Islet precursor cell (in vitro differentiated cells): ENCODE results near the gene CKAP4.

Experiments used
- DNase-seq: peaks from one replicate; pipeline ENCODE4 v3.0.0-alpha.2; 2018

The CKAP4 gene, protein sequence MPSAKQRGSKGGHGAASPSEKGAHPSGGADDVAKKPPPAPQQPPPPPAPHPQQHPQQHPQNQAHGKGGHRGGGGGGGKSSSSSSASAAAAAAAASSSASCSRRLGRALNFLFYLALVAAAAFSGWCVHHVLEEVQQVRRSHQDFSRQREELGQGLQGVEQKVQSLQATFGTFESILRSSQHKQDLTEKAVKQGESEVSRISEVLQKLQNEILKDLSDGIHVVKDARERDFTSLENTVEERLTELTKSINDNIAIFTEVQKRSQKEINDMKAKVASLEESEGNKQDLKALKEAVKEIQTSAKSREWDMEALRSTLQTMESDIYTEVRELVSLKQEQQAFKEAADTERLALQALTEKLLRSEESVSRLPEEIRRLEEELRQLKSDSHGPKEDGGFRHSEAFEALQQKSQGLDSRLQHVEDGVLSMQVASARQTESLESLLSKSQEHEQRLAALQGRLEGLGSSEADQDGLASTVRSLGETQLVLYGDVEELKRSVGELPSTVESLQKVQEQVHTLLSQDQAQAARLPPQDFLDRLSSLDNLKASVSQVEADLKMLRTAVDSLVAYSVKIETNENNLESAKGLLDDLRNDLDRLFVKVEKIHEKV

DNA sequence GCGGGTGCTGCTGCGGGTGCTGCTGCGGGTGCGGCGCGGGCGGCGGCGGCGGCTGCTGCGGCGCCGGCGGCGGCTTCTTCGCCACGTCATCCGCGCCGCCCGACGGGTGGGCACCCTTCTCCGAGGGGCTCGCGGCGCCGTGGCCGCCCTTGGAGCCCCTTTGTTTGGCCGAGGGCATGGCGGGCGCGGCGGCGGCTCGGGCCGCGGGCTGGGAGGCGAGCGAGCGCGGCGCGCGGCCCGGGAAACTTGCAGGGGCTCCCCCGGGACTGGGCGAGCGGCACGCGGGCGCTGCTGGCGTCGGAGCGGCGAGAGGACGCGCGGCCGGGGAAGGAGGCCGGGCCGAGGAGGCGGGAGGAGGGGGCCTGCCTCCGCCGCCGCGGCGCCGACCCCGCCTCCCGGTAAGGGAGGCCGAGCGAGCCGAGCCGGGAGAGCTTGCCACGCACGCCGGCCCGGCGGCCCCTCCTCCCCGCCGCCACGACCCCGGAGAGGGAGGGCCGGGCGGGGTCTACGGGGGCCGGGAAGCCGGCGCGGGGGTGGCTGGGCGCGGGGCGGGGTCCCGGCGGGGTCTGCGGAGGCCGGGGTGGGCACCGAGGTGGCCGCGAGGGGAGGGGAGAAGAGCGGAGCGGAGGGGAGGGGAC, at the start of gene CKAP4:
Gene CKAP4, minus strand, starts transcription at position 347 of the 638 bp plus-strand sequence. Its CDS starts 169 bp downstream, at position 178.
- peak; percentile 92 for DNase-seq

DNA sequence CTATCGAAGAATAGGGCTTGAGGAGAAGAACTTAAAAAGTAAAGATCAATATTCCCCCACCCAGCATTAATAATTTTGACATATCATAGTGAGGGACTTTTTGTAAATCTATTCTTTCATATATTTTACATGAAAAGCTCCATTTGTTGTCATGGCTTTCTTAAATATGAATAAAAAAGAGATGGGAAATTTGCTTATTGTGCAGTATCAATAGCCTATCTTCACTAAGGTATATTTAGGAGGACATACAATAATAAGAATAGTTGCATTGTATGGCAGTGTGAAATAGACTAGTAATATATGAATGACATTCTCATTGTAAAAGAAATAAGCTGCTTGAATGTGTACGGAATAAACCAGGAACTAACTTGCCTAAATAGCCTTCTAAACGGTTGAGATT, 49.3 kb upstream of the CKAP4 start:
- no peak for DNase-seq

DNA sequence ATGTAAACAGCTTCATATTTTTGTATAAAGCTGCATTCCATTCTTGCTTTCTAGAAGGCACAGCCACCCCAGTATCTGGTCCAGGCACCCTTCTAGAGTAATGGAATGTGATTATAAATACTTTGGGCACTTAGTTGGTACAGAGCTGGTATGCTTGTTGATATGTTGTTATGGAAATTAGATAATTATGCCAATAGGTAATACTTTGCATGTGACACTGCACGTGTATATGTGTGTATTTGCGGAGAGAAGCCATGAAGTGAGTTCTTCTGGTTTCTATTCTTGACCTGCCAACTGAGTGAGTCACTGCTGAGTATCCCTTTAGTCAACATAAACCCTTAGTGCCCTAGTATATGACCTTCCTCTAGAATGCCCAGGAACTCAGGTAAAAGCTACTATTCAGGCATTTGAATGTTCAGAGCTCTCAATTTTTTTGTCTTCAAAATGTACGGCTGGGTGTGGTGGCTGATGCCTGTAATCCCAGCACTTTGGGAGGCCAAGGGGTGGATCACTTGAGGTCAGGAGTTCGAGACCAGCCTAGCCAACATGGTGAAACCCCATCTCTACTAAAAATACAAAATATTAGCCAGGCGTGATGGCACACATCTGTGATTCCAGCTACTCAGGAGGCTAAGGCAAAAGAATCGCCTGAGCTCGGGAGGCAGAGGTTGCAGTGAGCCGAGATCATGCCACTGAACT, 48.5 kb upstream of the CKAP4 start:
- DNase-seq = peak; percentile 15

DNA sequence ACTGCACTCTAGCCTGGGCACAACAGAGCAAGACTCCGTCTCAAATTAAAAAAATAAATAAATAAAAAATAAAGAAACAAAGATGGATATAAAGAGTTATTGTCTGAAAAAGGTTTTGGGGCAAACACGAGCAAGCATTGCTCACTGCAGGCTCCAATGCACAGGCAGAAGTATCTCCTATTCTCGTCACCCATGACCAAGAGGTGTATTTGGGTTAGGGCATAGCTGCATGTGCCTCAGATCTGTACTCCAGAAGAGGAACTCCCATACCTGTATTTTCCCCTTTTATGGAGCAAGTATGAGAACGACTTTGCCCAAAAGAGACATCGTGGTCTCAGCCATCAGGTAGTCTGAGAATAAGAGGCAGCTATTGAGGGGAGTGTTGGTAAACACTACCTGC, 44.5 kb upstream of the CKAP4 start:
- peak; percentile 37 for DNase-seq

DNA sequence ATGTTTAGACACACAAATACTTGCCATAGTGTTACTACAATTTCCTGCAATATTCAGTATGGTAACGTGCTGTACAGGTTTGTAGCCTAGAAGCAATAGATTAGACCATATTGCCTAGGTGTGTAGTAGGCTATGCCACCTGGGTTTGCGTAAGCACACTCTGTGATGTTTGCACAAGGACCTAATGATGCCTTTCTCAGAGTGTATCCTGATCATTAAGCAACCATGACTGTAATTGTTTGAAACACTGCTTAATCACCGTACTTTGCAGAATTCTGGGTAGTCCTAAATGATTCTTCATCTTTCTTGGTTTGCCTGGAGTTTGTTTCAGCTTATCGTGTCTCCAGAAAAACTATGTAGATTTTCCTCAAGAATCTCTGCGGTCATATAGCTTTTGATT, 43.5 kb upstream of the CKAP4 start:
- peak; percentile 11 for DNase-seq

DNA sequence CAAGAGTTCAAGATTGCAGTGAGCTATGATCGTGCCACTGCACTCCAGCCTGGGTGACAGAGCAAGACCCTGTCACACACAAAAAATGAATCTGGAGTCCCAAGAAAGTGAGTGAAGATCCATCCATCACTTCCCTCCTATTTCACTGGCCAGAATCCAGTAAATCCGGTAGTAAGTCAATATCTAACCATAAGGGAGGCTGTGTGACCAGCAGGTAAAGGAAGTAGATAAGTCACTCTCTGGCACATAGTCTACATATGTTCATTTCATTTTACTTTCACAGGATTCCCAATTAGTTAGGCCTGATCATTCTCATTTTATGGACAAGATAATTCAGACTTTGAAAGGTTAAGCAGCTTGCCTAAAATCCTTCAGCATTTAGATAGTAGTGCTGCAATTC, 42.8 kb upstream of the CKAP4 start:
- DNase-seq = no peak

DNA sequence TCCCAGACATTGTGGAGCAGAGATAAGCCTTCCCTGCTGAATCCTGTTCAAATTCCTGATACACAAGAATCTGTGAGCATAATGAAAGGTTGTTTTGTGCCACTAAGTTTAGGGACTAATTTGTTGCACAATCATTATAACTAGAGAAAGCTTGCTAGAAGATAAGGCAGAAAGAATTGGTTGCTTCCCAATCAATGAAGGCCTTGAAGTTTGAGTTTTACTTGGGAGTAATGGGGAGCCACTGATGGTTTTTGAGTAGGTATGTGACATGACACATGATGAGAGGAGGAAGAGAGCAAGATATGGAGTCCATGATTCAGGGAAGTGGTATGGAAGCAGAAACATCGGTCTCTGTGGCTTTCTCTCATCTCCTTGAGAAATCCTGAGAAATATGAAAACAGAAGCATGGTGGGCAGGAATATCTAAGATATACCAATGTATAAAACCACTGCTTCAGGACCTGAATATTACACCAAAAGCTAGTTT, 41.4 kb upstream of the CKAP4 start:
- DNase-seq = peak; percentile 7

DNA sequence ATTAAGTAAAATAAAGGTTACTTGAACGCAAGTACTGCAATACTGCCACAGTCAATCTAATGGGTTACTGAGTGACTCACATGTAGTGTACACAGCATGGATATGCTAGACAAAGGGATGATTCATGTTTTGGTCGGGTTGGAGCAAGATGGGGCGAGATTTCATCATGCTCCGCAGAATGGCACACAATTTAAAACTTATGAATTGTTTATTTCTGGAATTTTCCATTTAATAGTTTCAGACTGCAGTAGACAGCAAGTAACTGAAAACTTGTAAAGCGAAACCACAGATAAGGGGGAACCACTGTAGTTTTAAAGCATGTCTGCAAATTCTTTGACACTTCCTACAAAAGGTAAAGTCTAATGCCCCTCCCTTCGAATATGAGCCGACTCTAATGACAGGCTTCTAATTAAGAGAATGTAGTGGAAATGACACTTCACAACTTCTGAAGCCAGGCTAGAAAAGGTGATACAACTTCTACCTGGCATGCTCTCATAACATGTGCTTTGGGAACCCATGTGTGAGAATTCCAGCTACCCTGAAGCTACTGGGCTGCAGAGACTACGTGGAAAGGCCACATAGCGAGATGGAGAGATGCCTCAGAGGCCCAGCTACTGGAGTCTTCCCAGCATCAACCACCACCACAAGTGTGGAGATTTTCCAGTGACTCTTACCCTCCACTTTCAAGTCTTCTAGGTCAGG, 40.8 kb upstream of the CKAP4 start:
- DNase-seq = peak; percentile 60

DNA sequence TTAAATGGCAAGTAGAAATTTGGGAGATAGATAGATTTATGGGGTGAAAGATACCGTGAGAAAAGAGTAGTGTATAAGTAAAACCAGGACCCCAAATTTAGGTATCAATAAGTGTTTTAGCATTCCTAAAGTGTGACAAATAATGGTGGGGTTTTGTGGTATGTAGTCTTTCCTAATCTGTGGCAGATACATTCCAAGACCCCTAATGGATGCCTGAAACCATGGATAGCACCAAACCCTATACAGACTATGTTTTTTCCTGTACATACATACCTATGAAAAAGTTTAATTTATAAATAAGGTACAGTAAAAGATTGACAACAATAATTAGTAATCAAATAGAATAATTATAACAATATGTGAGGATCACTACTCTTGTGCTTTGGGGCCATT, 40.3 kb upstream of the CKAP4 start:
- no peak for DNase-seq

DNA sequence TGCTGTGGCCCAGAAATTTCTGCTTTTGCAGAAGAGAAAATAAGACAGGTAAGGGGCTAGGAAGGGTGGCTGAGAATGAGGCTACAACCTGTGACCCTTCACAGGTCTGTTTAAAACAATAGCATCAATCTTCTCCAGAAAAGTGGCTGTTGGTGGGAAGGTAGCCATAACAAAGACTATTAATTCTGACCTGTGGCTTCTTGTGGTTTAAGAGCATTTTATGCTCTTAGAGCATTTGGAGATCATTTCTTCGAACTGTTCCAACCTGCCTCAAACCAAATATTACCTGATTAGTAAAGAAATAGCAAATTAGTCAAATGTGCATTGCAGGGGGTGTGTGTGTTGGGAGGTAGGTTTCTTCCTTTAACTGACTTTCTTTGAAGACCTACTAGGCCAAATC, 39.5 kb upstream of the CKAP4 start:
- DNase-seq = peak; percentile 10

DNA sequence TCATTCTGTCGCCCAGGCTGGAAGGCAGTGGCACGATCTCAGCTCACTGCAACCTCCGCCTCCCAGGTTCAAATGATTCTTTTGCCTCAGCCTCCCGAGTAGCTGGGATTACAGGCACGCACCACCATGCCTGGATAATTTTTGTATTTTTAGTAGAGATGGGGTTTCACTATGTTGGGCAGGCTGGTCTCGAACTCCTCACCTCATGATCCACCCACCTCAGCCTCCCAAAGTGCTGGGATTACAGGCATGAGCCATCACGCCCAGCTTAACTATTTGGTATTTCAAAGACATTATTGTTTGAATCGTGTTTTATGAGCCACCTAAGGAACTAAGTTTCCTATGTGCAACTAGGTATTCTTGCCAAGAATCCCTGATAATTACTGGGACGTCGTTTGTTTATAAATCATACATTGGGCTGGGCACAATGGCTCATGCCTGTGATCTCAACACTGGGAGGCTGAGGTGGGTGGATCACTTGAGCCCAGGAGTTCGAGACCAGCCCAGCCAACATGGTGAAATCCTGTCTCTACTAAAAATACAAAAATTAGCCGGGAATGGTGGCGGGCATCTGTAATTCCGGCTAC, 38.8 kb upstream of the CKAP4 start:
- DNase-seq = peak; percentile 17

DNA sequence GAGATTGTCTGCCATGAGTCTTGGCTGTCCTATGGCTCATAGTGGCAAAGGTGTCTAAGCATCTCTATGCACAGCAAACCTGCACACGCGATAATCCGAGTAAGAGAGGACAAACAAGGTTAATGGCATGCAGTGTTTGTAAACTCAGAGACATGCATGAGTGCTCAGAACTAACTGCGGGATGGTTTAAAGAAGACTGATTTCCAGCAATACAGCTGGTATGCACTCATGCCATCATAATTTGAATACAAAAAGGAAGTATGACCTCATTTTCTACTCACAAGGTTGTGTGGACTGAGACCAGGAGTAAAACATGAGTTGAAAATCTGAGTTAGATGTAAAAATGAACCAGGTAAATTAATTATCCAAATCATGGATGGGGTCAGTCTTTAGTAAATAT, 38.2 kb upstream of the CKAP4 start:
- DNase-seq = peak; percentile 51

DNA sequence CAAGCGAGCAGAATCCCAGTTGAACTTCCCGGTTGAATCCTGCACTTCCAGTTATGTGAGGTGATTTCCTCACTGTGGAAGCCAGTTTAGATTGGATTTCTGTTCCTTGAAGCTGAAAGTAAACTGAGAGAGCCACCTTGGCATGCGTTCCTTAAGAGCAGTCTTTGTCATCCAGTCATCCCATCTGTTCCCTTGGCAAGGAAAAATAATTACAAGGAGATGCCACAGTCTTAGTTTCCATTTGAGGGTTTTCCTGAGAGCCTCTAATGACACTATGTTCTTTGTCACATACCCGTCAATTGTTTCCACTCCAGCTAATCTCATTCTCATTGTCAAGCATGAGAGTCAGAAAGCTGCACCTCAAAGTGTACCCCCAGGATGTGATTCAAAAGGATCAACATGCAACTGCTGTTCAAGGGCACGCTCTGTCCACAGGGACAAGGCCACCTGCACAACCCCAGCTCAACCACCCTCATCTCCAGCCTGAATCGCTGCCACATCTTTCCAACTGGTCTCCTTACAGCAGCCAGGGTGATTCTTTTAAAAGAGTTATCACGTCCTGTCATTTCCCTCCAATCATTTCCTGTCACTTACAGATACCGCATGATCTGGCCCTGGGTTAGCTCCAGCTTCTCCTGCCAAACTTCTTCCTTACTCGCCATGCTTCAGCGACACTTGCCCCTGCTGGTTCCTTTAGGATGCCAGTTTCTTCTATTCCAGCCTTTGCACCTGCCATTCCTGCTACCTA, 36.7 kb upstream of the CKAP4 start:
- DNase-seq = peak; percentile 43

DNA sequence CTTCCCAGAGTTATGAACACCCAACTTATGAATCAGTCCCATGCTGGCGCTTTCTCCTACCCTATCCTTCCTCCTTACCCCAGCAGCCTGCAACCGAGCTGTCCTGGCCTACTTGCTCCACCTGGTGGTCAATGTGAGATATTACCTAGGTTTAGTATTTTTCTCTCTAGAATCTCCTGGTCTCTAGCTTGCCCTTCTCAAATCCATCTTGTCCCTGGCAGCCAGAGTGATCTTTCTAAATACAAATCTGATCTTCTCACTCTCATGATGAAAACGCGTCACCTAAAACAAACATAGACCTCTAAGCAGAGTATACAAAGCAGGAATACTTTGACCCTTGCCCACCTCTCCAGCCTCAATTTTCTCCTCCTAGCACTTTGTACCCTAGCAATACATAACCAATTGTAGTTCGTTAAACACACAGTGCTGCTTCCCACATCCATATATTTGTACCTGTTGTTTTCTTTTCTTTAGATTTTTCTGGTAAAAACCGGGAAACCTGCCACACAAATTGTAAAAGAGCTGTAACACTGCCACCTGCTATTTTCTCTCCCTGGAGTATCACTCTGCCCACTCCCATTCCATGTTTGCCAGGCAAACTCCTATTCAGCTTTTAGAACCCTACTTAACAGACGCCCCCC, 34.8 kb upstream of the CKAP4 start:
- DNase-seq = peak; percentile 80

DNA sequence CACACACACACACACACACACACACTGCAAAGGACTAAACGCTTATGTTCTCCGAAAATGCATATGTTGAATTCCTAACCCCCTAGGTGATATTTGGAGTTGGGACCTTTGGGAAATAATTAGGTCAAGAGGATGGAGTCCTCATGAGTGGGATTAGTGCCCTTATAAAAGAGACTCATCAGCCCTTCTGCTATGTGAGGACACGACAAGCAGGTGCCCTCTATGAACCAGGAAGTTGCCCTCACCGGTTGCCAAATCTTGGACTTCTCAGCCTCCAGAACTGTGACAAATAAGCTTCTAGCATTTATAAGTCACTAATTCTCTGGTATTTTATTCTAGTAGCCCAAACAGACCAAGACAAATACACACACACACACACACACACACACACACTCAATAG, 34.0 kb upstream of the CKAP4 start:
- peak; percentile 26 for DNase-seq

DNA sequence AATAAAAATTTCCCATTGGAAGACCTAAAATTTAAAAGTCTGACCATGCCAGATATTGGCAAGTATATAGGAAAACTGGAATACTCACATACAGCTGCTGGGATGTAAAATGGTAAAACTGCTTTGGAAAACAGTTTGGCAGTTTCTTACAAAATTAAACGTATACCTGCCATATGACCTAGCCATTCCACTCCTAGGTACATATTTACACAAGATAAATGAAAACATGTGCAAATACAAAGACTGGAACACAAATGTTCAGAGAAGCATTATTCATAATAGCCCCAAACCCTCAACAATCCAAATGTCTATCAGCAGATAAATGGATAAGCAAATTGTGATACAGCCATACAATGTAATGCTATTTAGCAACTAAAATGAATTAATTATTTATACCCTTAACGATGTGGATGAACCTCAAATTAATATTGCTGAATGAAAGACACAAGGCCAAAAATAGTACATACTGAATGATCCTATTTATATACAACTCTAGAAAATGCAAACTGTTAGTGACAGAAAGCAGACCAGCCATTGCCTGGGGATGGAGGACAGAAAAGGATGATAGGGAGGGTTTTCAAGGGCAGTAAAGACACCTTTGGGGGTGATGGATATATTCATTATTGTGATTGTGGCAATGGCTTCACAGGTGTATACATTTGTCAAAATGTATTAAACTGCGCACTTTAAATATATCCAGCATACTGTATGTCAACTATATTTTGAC, 33.4 kb upstream of the CKAP4 start:
- peak; percentile 9 for DNase-seq

DNA sequence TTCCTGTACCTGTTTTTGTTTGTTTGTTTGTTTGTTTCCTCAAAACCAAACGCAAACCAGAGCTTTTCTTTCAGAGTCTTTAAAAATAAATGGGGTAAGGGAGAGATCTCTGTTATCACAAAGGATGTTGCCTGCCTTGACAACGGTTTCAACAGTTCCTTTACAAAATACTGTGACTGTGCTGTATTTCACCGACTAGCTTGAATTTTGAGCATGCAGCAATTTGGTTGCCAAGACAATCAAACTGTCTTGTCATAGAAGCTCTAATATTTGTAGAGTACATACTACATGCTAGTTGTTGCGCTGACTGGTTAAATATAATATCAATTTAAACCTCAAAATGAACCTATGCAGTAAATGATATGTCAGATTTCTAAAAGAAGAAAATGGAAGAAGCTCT, 32.3 kb upstream of the CKAP4 start:
- no peak for DNase-seq

DNA sequence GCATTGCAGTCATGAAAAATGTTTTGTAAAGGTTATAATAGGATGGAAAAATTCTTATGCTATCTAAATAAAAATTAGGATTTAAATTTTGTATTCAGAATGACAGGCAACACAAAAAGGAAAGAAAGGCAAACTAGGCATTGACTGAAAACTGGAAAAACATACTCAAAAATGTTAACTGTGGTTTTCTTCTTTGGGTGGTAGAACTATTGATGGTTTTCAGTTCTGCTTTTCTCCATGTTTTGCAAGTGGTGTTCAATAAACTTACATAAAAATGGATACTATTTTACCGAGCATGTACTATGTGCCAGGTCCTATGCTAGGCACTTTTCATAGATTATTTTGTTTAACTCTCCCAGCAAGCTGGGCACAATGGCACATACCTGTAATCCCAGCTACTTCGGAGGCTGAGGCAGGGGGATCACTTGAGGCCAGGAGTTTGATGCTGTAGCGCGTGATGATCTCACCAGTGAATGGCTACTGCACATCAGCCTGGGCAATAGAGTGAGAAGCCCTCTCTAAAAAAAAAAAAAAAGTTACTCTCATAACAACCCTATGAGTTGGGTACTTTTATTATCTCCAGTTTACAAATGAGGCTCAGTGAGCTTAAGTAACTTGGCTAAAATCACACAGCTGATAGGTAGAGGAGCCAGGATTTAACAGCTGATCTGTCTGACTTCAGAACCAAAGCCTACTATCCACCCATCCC, 28.4 kb upstream of the CKAP4 start:
- peak; percentile 37 for DNase-seq

DNA sequence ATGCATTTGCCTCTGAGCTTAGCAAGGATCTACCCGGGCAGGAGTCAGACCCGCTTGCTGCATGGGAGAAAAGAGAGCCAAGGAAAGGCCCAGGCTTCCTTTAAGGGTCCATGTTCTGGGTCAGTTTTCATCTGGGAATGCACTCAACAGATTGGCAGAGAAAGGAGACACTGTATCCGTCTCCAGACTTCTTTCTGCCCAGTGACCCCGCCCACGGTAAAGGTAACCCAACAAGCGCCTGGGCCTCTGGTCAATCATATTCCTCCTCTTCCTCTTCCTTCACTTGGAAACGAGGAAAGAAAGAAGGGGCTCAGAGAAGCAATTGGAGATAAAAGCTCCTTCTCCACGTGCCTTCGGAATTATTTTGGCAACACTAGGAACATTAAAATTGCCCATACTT, 27.6 kb upstream of the CKAP4 start:
- DNase-seq = peak; percentile 36
